GM19468 (cell line): ENCODE results near the gene TPT1.
A peak's percentile ranks its signal among the peaks of the same experiment; 100 is the strongest.
"Not testable (repeated sequence)": the region's sequence is repeated elsewhere in the genome, so short reads cannot be mapped to it uniquely, and the experiment has no call there.

Experiments used
- ATAC-seq: cut with Tn5 transposase; IDR thresholded peaks from one replicate; pipeline ENCODE4 v1.9.1; 2021; ENCODE audit warnings: mild to moderate bottlenecking, moderate library complexity, moderate number of reproducible peaks; ENCODE audit not compliant: unreplicated experiment; ENCODE audit errors: extremely low read depth

The TPT1 gene

DNA sequence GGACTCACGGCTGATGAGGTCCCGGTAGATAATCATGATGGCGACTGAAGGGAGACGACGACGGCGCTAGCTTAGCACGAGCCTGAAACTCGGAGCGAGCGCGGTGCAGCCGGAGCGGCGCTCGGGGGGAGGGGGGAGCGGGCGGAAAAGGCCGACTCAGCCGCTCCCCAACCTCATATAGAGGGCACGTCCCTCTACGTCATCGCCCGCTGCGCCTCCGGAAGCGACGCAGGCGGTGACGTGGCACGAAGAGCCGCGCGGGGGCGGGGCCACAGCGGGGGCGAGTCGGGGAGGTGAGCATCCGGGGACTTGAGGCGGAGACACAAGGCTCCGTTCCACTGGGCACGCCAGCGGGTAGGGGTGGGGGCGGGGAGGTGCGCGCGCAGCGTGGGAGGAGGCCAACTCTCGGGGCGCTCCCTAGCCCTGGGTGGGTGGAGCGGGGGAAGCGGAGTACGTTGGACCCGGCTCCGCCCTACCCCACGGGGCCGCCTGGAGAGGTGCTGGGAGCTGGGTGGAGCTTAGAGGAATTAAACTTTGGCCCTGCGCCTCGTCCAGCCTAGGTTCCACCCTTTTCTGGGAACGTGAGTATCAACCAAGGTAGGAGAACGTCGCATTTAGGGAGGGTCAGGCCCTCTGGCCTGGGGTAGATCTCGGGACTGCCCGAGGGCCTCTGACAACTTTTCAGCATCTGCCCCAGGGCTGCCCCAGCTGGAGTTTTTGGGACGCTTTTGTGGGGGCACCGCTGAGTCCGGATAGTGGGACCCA, at the start of gene TPT1:
Gene TPT1 (minus strand): TSS at position 150 of the 765 bp plus-strand sequence. CDS start 114 bp downstream, at position 36.
- ATAC-seq: peak; percentile 88

DNA sequence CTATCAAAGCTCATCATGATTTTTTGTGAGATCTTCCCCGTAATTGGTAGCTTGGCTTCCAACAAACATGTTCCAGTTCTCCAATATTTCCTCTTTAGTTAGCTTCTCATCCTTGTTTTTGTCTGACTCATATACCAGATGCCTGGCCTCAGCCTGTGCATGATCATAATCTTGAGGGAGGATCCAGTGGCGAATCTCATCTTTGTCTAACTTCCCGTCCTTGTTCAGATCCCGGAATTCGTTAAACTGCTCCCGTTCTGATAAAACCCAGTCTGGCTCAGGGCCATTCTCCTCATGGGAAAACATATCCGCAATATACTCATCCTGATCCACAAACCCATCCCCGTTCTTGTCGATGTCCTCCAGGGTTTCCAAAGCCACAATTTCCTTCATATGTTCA, 49.4 kb upstream of the TPT1 start:
- ATAC-seq: not testable (repeated sequence)

DNA sequence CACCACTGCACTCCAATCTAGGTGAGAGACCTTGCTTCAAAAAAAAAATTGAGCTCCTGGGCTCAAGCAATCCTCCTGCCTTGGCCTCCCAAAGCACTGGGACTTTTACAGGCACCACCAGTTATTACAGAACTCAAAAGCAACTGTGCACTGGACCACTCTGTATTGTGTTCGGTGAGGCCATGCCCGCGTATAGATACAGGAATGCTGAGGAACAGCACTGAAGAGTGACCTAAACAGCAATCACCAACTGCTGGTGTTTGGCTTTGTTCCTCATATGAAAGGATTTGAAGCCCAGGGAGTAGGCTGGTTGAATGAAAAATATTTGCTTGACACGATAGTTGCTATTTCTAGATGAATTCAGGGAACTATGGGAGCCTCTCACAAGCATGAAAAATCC, 47.7 kb upstream of the TPT1 start:
- no peak for ATAC-seq

DNA sequence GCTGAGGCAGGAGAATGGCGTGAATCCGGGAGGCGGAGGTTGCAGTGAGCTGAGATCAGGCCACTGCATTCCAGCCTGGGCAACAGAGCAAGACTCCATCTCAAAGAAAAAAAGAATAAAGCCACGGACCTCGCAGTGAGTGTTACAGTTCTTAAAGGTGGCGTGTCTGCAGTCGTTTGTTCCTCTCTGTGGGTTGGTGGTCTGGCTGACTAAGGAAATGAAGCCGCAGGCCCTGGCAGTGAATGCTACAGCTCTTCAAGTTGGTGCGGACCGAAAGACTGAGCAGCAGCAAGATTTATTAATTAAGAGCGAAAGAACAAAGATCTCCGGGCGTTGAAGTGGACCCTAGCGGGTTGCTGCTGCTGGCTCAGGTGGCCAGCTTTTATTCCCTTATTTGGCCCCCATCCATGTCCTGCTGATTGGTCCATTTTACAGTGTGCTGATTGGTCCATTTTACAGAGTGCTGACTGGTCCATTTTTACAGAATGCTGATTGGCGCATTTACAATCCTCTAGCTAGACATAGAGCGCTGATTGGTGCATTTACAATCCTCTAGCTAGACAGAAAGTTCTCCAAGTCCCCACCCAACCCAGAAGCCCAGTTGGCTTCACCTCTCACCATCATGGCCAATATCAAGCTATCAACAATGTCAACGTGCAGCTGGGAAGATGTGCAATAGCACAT, 46.1 kb upstream of the TPT1 start:
- ATAC-seq: not testable (repeated sequence)

DNA sequence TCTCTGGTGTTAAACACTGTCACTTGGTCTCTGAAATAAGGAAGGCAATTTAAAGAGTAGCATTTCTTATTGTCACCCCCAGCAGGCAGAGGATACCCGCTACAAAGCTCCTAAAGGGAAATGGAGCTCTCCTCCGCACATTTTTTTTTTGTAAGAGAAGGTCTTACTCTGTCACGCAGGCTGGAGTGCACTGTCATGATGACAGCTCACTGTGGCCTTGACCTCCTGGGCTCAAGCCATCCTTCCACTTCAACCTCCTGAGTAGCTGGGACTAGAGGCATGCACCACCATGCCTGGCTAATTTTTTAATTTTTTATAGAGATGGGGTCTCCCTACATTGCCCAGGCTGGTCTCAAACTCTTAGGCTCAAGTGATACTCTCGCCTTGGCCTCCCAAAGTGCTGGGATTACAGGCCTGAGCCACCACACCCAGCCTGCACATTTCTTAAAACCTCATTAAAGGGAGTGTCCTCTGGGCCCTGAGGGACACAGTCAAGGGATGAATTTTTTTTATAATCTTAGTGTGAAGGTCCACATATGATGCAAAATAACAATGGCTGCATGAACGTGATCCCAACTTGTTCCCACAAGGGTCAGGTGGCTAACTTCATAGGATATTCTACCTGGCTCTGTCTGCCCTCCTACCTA, 45.0 kb upstream of the TPT1 start:
- no peak for ATAC-seq

DNA sequence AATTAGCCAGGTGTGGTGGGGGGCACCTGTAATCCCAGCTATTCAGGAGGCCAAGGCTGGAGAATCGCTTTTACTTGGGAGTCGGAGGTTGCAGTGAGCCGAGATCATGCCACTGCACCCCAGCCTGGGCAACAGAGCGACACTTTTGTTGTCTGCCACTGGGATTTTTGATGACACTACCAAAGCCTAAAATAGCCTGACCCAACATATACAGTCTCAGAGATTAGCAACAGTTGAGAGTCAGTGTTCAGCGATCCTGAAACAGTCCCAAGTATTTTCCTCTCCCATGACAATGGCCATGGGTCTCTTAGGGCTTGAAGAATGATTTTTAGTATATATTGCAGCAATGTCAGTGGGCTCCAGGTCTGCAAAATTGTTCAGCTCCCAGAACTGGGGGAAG, 44.3 kb upstream of the TPT1 start:
- ATAC-seq: no peak

DNA sequence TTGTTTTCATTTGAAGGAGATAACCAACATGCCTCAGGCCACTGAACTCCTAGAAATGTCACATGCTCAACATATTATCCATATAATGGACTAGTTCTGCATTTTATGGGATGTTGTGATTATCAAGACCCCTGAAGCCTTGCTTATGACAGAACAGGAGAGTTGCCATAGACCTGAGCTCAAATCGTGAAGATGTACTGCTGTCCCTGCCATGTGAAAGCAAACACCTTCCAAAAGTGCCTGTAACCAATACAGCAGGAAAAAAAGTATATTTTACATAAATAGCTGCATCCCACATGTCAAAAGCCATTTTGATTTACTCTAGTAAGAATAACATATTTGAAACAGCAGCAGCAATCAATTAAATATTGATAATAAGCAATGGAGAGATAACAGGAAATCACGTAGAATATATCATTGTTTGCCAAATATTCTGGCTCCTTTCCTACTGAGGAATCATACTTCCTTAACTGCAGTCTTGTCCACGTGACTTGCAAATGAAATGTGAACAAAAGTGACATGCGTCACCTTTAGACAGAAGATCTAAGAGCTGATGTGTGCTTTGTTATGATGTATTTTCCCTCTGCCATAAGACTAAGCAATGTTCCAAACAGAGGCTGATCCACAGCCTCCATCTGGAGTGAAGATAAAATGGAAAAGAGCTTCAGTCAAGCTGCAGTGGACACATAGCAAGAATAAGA, 43.6 kb upstream of the TPT1 start:
- ATAC-seq: no peak

DNA sequence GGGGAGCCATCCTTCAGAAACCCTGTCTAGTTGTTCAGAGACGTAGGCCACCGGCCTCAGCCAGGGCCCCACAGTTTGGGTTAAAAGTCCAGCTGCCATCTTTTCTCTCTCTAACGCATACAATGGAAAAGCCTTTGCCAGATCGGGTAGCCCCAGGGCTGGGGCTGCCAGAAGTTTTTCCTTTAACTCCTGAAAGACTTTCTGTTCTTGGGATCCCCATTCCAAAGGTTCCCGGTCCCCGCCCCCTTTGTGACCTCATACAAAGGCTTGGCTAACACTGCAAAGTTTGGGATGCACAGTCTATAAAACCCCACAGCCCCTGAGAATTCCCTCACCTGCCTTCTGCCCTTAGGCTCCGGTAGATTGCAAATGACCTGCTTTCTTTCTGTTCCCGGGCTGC, 41.8 kb upstream of the TPT1 start:
- ATAC-seq: not testable (repeated sequence)

DNA sequence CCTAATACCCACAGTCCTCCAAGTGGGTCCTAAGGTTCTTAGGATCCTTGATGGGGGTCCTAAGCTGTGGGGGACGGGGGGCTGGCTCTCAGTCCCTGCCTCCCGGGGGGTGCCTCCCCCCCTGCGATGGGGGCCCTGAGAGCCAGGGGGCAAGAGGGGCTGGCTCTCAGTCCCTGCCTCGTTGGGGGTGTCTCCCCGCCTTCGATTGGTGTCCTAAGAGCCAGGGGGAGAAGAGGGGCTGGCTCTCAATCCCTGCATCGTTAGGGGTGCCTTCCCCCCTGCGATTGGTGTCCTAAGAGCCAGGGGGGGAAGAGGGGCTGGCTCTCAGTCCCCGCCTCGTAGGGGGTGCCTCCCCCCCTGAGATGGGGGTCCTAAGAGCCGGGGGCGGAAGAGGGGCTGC, 40.2 kb upstream of the TPT1 start:
- ATAC-seq: no peak

DNA sequence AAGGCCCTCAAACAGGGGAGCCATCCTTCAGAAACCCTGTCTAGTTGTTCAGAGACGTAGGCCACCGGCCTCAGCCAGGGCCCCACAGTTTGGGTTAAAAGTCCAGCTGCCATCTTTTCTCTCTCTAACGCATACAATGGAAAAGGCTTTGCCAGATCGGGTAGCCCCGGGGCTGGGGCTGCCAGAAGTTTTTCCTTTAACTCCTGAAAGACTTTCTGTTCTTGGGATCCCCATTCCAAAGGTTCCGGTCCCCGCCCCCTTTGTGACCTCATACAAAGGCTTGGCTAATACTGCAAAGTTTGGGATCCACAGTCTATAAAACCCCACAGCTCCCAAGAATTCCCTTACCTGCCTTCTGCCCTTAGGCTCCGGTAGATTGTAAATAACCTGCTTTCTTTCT, 39.7 kb upstream of the TPT1 start:
- not testable (repeated sequence) for ATAC-seq

DNA sequence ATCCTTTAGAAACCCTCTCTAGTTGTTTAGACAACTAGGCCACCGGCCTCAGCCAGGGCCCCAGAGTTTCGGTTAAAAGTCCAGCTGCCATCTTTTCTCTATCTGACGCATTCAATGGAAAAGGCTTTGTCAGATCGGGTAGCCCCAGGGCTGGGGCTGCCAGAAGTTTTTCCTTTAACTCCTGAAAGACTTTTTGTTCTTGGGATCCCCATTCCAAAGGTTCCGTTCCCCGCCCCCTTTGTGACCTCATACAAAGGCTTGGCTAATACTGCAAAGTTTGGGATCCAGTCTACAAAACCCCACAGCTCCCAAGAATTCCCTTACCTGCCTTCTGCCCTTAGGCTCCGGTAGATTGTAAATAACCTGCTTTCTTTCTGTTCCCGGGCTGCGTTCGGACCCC, 38.5 kb upstream of the TPT1 start:
- not testable (repeated sequence) for ATAC-seq

DNA sequence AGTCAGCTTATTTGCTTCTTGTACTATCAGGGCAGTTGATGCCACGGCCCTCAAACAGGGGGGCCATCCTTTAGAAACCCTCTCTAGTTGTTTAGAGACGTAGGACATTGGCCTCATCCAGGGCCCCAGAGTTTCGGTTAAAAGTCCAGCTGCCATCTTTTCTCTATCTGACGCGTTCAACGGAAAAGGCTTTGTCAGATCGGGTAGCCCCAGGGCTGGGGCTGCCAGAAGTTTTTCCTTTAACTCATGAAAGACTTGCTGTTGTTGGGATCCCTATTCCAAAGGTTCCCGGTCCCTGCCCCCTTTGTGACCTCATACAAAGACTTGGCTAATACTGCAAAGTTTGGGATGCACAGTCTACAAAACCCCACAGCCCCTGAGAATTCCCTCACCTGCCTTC, 37.8 kb upstream of the TPT1 start:
- not testable (repeated sequence) for ATAC-seq

DNA sequence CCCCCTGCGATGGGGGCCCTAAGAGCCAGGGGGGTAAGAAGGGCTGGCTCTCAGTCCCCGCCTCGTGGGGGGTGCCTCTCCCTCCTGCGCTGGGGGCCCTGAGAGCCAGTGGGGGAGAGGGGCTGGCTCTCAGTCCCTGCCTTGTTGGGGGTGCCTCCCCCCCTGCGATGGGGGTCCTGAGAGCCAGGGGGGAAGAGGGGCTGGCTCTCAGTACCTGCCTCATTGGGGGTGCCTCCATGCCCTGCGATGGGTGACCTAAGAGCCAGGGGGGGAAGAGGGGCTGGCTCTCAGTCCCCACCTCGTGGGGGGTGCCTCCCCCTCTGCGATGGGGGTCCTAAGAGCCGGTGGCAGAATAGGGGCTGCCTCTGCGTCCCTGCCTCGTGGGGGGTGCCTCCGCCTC, 36.3 kb upstream of the TPT1 start:
- not testable (repeated sequence) for ATAC-seq

DNA sequence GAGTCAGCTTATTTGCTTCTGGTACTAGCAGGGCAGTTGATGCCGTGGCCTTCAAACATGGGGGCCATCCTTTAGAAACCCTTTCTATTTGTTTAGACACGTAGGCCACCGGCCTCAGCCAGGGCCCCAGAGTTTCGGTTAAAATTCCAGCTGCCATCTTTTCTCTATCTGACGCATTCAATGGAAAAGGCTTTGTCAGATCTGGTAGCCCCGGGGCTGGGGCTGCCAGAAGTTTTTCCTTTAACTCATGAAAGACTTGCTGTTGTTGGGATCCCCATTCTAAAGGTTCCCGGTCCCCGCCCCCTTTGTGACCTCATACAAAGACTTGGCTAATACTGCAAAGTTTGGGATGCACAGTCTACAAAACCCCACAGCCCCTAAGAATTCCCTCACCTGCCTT, 35.7 kb upstream of the TPT1 start:
- not testable (repeated sequence) for ATAC-seq

DNA sequence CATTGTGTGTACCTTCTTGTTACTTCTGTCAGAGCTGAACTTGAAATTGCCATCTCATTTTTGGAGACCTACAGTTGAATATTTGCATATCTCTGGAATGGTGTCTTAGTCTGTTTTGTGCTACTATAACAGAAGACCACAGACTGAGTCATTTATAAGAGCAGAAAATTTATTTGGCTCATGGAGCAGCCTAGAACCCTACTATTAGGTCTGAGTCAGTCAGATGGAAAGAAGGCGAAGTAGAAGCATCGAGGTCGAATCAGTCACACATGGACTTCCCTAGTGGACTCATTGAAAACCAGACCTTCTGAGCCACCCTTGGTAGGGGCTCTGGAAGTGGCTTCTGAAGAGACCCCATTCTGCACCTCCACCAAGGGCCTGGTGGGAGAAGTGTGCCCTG, 33.9 kb upstream of the TPT1 start:
- no peak for ATAC-seq

DNA sequence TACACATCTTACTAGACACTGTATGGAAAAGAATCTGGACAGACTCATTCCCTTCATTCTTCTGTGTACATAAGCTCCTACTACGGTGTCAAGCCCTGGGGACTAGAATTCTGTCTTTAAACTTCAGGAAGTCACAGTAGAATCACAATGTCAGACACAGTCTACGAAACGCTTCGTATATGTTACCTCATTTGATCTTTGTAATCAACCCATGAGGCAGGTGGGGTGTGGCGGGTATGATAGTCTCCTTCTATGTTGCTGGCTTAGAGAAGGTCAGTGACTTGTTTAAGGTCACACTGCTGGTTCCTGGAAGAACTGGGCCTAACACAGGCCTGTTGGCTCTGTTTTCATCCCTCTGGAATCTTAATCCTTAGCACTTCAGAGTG, 32.2 kb upstream of the TPT1 start:
- ATAC-seq: no peak

DNA sequence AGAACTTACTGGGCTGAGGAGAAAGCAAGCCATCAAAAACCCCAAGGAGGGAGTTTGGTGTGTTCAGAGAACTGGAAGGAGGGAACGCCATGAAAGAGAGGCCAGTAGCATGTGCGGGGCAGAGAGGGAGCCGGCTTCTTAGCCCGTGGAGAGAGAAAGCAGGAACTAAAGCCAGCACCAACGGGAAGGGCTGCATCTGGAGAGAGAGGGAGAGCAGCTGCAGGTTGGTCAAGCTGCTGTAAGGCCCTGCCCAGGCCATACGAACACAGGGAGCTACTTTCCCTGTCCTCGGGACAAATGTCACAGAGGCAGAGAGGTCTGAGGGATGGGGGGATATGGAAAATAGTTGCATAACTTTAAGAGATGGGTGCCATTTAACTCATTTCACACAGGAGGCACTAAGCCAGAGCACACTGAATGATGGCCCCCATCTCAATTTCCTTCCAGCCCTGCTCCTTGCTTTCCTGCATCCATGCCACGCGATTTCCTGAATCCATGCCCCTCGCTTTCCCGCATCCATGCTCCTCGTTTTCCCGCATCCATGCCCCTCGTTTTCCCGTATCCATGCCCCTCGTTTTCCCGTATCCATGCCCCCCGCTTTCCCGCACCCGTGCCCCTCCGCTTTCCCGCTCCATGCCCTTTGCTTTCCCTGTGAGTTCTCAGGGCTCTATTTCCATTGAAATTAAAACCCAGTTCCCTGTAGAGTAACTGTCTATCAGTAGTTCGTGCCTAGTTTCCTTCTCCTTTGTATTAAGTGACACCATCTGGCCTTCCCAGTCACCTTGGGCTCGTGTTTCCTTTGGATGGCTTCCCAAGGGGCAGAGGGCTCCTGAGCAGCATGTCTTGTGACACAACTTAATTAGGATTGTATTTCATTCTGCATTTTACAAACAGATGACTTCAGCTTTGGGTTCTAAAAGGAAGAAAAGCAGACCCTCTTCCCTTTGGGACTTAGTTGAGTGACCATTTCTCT, 31.5 kb upstream of the TPT1 start:
- ATAC-seq: no peak

DNA sequence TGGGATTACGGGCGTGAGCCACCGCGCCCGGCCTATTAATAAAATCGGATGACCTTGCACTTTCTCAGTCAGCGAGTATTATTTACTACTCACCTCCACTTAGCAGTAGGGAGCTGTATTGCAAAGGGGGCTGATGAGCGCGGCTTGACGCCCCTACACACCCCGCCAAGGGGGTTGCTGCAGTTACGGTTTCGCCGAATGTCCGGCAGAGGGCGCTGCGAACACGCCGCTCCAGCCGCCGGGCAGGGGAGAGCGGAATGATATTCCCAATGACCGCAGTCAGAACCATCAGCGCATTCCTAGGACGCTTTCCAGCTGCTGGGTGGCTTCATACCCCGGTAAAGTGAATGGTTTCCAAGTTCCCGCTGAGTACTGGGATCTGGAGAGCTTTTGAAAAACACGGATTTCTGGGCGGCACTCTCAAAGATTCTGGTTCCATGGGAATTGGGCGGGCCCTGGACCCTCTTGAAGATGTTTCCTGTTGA, 30.0 kb upstream of the TPT1 start:
- no peak for ATAC-seq

DNA sequence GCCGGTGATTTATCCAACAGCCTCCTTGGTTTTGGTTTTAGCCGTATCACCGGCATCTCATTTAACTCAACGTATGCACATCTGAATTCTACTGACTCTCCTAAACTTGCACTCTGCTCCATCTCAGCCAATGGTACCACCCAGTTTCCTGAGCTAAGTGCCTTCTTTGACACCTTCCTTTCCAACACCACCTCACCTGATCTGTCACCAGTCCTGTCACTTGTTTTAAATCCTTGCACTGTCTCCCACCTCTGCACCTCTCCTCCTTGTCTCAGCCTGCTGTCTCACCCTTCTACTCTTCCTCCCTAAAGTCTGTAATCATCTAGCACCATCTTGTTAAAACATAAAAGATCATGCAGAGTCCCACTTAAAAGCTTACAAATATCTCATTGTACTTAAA, 28.1 kb upstream of the TPT1 start:
- no peak for ATAC-seq
